NCI-H2107 treated with DMSO at 0.1 percent for 48 hours (cell line): ENCODE results near the gene NUMBL.
A peak's percentile ranks its signal among the peaks of the same experiment; 100 is the strongest.
"Not testable (repeated sequence)": the region's sequence is repeated elsewhere in the genome, so short reads cannot be mapped to it uniquely, and the experiment has no call there.

ENCODE experiments used
- DNase-seq: peaks from one replicate; lab custom pipeline; 2025; ENCODE audit not compliant: unreplicated experiment; lab: John Stamatoyannopoulos, UW

Gene NUMBL

GRCh38 chr19:40667602-40668001, 22.8 kb downstream of the NUMBL start:
- no peak for DNase-seq

- DNase-seq, result no peak
Measured at GRCh38 chr19:40666803-40667438, 23.5 kb downstream of the NUMBL start.

- DNase-seq, result no peak
Measured at GRCh38 chr19:40663695-40664692, 26.5 kb downstream of the NUMBL start.

GRCh38 chr19:40662925-40663694, 27.3 kb downstream of the NUMBL start:
- peak; percentile 24 for DNase-seq

GRCh38 chr19:40661616-40662015, 28.8 kb downstream of the NUMBL start:
- no peak for DNase-seq

GRCh38 chr19:40659566-40659965, 30.9 kb downstream of the NUMBL start:
- no peak for DNase-seq

- DNase-seq, result no peak
Measured at GRCh38 chr19:40659116-40659515, 31.3 kb downstream of the NUMBL start.

GRCh38 chr19:40658031-40658430, 32.4 kb downstream of the NUMBL start:
- DNase-seq, result no peak

- not testable (repeated sequence) for DNase-seq
Measured at GRCh38 chr19:40655684-40656083, 34.8 kb downstream of the NUMBL start.

GRCh38 chr19:40652303-40652702, 38.1 kb downstream of the NUMBL start:
- not testable (repeated sequence) for DNase-seq

- no peak for DNase-seq
Measured at GRCh38 chr19:40650749-40651305, 39.6 kb downstream of the NUMBL start.

GRCh38 chr19:40649903-40650675, 40.4 kb downstream of the NUMBL start:
- not testable (repeated sequence) for DNase-seq

GRCh38 chr19:40646743-40647254, 43.7 kb downstream of the NUMBL start:
- no peak for DNase-seq

- DNase-seq, result no peak
Measured at GRCh38 chr19:40642757-40643305, 47.6 kb downstream of the NUMBL start.

GRCh38 chr19:40642051-40642706, 48.3 kb downstream of the NUMBL start:
- no peak for DNase-seq

GRCh38 chr19:40641281-40641680, 49.2 kb downstream of the NUMBL start:
- DNase-seq, result no peak

GRCh38 chr19:40640744-40641143, 49.7 kb downstream of the NUMBL start:
- no peak for DNase-seq

- DNase-seq, result no peak
Measured at GRCh38 chr19:40639638-40639982, 50.8 kb downstream of the NUMBL start.

GRCh38 chr19:40638327-40638726, 52.1 kb downstream of the NUMBL start:
- no peak for DNase-seq
